Fibroblast of pulmonary artery (primary cell): ENCODE results near the gene B3GLCT.

Experiments used
- DNase-seq: peaks from one replicate; pipeline ENCODE4 v3.0.0-alpha.2; 2010; ENCODE audit warnings: low read depth
- H3K4me3 ChIP-seq: replicated peaks from 2 replicates; pipeline ENCODE4 v1.5.1; 2011; ENCODE audit warnings: low read depth, mild to moderate bottlenecking, control low read depth, low read length, moderate library complexity
- CTCF ChIP-seq: IDR thresholded peaks from 2 replicates; pipeline ENCODE4 v1.5.1; 2011; ENCODE audit warnings: mild to moderate bottlenecking, control low read depth, low read length, inconsistent platforms; ENCODE audit errors: missing control alignments

The B3GLCT gene

GRCh38 chr13:31246918-31247317 is 47.1 kb downstream of the B3GLCT start:
- H3K4me3 ChIP-seq: no peak overlapping the region
- no peak for DNase-seq
- TF ChIP-seq CTCF: no peak

GRCh38 chr13:31248361-31248760 is 48.6 kb downstream of the B3GLCT start:
- DNase-seq: no peak
- no peak for TF ChIP-seq CTCF
- no peak overlapping the region for H3K4me3 ChIP-seq

GRCh38 chr13:31248965-31249539 is 49.3 kb downstream of the B3GLCT start:
- no peak overlapping the region for H3K4me3 ChIP-seq
- no peak for DNase-seq
- TF ChIP-seq CTCF: no peak

GRCh38 chr13:31250435-31250834 is 50.7 kb downstream of the B3GLCT start:
- no peak for DNase-seq
- no peak overlapping the region for H3K4me3 ChIP-seq
- no peak for TF ChIP-seq CTCF

DNA sequence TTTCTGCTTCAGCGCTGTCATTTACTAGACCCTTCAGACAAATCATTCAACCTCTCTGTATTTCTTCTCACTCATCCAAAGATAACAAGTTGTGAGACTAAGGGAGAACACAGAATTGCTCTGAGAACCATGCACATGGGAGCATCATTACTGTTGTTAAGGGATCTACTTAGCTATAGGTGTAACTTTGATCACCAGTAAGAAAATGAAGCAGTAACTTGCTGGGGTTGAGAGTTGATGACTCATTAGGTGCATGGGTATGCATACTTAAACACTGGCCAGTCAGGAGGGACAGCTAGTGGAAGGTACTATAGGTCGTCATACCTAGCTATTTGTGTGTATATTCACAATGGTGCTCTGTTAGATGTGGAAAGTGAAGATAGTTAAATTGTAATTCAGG is 61.5 kb downstream of the B3GLCT start:
- no peak for TF ChIP-seq CTCF
- no peak overlapping the region for H3K4me3 ChIP-seq
- no peak for DNase-seq

- no peak for DNase-seq
- no peak overlapping the region for H3K4me3 ChIP-seq
- TF ChIP-seq CTCF: no peak
These were observed 63.6 kb downstream of the B3GLCT start for GRCh38 chr13:31263346-31263745.

DNA sequence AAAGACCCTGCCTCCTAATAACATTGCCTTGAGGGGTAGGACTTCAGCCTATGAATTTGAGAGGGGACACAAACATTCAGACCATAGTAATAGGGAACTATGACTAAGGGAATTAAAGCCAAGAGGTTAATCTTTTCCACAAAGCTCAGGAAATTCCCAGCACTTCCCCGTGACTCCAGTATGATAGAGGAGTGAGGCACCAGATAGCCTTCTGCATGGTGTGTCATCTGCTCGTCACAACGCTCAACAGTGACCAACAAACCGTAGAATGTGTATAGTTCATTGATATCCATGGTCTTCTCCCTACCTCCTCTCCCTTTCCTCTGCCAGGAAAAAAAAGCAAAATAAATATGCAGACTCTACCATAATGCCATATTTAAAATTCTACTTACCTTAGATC is 64.4 kb downstream of the B3GLCT start:
- no peak for TF ChIP-seq CTCF
- H3K4me3 ChIP-seq: no peak overlapping the region
- DNase-seq: peak; percentile 25
